HG03139 (cell line): ENCODE data around the gene DCST2.

Experiments
- ATAC-seq: cut with Tn5 transposase; IDR thresholded peaks from one replicate; pipeline ENCODE4 v1.9.1; 2021; ENCODE audit not compliant: unreplicated experiment

DCST2 gene

DNA sequence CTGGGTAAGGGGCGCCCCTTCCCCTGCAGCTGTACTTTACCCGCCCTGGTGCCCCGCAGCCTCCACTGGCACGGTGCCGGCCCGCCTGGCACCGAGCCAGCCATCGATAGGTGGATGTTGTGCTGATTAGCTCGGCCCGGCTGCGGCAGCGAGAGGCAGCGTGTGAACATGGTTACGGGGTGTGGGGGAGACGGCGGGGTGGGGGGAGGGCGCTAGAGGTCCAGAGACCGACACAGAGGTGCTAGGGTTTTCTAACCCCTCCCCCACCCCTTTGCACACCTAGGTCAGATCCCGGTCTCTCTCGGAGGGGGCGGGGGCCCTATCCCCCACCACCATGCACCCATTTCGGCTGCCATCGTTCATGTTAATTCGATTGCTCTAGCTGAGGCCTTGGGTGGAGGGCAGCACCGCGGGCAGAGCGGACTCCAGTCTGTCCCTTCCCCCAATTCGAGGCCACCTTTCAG is 36.6 kb upstream of the DCST2 start:
- no peak for ATAC-seq

- no peak for ATAC-seq
These were observed 36.1 kb upstream of the DCST2 start for GRCh38 chr1:155069551-155070157.

DNA sequence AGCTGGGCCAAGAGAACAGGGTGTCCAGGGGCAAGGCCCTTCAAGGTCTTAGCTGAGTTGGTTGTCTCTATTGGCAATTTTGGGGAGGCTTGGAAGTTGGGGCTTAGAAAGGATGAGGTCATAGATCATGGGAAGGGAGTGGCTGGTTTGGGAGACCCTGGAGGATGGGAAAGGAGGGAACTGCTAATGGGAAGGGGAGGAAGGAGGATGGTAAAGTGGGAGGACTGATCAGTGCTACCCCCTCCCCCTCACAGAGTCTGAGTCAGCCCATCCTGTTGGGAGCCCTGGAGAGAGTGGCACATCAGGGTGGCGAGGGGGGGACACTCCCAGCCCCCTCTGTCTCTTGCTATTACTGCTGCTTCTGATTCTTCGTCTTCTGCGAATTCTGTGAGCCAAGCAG is 35.0 kb upstream of the DCST2 start:
- no peak for ATAC-seq

DNA sequence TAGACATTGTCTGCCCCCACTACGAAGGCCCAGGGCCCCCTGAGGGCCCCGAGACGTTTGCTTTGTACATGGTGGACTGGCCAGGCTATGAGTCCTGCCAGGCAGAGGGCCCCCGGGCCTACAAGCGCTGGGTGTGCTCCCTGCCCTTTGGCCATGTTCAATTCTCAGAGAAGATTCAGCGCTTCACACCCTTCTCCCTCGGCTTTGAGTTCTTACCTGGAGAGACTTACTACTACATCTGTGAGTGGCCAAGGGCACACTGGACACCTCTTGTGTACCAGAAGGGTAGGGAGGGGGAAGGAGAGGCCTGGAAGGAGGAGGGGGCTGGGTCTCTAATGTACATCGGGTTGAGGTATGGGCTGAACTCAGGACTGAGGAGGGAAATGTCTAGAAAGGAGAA is 33.2 kb upstream of the DCST2 start:
- no peak for ATAC-seq

DNA sequence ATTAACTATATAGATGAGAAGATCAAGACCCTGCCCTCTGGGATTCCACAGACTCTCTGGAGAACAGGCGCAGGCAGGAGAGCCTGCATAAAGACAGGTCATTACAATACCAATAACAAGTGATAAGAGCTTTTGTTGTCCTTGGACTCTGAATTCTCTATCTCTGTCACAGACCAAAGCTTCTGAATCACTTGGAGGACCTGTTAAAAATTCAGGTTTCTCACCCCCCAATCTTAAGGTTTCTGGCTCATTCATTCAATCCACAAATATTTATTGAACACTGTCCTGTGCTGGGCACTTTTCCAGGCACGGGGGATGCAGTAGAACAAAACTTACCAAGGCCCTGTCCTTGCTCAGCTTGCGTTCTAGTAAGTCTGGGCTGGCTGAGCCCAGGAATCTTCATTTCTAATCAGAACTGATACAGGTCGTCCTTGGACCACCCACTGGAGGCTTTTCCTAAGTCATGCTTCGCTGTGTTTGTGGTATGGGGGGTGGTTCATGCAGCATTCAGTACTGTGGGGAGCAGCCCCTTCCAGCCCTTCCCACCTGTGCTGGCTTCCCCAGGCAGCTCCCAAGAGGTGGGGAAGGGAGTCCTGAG is 31.4 kb upstream of the DCST2 start:
- ATAC-seq: no peak

DNA sequence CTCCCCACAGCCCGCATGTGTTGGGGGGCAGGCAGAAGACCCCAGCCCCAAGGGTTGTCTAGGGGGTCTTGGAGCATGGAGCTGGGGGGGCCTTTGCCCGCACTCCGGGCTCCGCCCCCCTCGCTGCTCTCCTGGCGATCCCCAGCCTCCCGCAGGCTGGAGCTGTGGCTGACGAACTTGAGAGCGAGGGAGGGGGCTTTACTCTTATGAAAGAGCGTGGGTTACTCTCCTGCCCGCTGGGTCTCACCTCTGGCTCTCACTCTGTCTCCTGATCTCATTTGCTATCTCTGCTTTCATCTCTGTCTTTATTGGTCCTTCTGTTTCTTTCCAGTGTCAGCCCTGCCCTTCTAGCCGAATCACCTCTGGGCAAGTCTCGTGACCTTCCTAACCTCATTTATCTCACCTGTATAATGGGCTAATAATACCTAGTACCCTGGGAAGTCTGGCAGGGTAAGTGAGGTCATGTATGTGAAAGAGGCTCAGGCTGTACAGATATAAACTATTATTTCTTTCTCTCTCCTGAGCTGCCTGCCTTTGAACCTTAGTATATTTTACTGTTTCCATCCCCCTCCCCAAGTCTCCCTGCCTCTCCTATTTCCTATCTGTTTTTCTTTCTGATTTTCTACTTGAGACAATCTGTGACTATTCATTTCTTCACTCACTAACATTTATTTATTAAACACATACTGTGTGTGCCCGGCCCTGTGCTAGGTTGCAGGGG is 30.7 kb upstream of the DCST2 start:
- ATAC-seq: no peak

- ATAC-seq: peak; percentile 47
These were observed 30.0 kb upstream of the DCST2 start, which contains the start of gene EFNA4 for GRCh38 chr1:155063550-155064110. TSS of gene EFNA4 (plus strand) at chr1:155063740. CDS start at chr1:155063824, 84 bp downstream.

DNA sequence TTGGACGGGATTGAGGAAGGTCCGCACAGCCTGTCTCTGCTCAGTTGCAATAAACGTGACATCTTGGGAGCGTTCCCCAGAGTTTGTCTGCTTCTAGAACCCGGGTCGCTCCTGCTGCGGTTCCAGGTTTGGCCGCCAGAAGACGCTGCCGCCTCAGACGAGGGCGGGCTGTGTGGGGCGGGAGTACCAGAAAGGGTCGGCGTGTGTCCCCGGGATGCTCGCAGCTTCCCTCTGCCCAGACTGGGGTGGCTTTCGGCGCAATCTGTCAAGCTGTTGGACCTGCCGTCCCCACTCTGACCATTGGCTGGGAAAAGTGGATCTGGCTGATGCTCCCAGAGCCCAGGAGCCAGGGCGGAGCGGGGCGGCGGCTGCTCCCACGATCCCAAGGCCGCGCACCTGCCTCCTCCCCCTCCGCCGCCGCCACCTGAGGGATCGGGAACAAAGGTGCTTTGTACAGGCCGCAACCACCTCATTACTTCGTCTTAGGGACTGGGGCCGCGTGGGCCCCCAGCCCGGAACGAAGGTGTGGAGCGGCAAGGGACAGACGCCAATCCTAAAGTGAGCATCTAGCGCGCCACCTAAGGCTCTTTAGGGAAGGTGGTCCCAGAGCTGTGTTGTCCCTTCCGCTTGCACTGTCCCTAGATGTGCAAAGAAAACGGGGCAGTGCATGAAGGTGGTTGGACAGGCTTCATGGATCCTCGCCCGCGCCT is 29.3 kb upstream of the DCST2 start:
- ATAC-seq: peak; percentile 5

GRCh38 chr1:155062151-155062686 is 28.6 kb upstream of the DCST2 start:
- no peak for ATAC-seq

DNA sequence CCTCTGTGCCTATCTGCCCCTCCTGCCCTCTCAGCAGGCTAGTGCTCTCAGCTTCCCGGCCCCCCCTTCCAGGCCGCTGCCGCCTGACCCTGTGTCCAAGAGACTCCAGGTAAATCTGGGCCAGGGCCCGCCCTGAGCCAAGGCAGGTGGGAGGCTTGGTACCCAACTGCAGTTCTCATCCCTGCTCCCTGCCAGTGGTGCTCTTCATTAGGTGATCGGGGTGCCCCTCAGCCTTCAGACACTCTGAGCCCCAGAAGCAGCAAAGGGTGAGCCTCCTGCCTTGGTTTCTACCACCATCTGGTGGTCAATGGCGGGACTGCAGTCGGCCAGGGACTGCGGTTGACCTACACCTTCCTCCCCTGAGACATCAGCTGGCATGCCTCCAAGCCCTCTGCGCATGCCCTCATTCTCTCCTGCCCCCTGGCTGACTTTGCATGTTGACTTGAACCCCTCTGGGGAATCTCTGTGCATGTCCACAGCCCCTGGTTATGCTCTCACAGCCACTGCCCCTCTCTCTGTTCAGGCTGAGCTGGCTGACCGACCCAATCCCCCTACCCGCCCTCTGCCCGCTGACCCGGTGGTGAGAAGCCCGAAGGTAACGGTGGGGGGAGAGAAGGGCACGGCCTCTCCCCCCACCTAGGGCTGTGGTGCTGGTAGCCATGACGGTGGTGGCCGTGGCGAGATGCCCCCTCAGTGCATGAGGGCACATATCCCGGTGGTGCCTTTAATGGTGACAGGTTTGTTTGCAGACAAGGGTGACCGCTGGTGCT is 28.0 kb upstream of the DCST2 start:
- ATAC-seq: peak; percentile 55

GRCh38 chr1:155060736-155061135 is 27.2 kb upstream of the DCST2 start:
- no peak for ATAC-seq

GRCh38 chr1:155057788-155058211 is 24.2 kb upstream of the DCST2 start:
- ATAC-seq: no peak

- no peak for ATAC-seq
These were observed 23.5 kb upstream of the DCST2 start for GRCh38 chr1:155057104-155057503.

GRCh38 chr1:155053531-155054105 is 20.0 kb upstream of the DCST2 start:
- no peak for ATAC-seq

- no peak for ATAC-seq
These were observed 19.1 kb upstream of the DCST2 start for GRCh38 chr1:155052439-155053395.

- ATAC-seq: no peak
These were observed 18.3 kb upstream of the DCST2 start for GRCh38 chr1:155051777-155052398.

GRCh38 chr1:155051342-155051776 is 17.8 kb upstream of the DCST2 start:
- no peak for ATAC-seq
